ENCODE results near the gene RPL10A. TPM values are rescaled to one million over a fixed set of nuclear protein-coding genes. Genes with fewer than 3 reads are reported as not detected.

Gene RPL10A
- total RNA-seq, 1 donor from 2014 or later = 1,618 TPM

- TF ChIP-seq CTCF (conservative IDR thresholded peaks at IDR 0.05; ENCODE audit: low read depth, low read length) = no peak
- peak overlapping the region; percentile 92 for H3K4me3 ChIP-seq (ENCODE audit: low read depth, low read length)
- DNase-seq (ENCODE audit: low read depth) = no peak
These were observed 2.5 kb downstream of the RPL10A start for GRCh38 chr6:35470663-35471120.

- no peak for DNase-seq (ENCODE audit: low read depth)
- TF ChIP-seq CTCF (conservative IDR thresholded peaks at IDR 0.05; ENCODE audit: low read depth, low read length) = no peak
- H3K4me3 ChIP-seq (ENCODE audit: low read depth, low read length) = no peak overlapping the region
These were observed 3.7 kb downstream of the RPL10A start for GRCh38 chr6:35471836-35472345.

GRCh38 chr6:35473075-35473849 is 5.1 kb downstream of the RPL10A start:
- no peak overlapping the region for H3K4me3 ChIP-seq (ENCODE audit: low read depth, low read length)
- DNase-seq (ENCODE audit: low read depth) = no peak

GRCh38 chr6:35473850-35474130 is 5.6 kb downstream of the RPL10A start:
- H3K4me3 ChIP-seq (ENCODE audit: low read depth, low read length) = no peak overlapping the region
- no peak for TF ChIP-seq CTCF (conservative IDR thresholded peaks at IDR 0.05; ENCODE audit: low read depth, low read length)
- no peak for DNase-seq (ENCODE audit: low read depth)

More at GRCh38 chr6:35473075-35473849, 5.1 kb downstream of the RPL10A start:
- no peak for TF ChIP-seq CTCF (conservative IDR thresholded peaks at IDR 0.05; ENCODE audit: low read depth, low read length)

- no peak for TF ChIP-seq CTCF (conservative IDR thresholded peaks at IDR 0.05; ENCODE audit: low read depth, low read length)
- H3K4me3 ChIP-seq (ENCODE audit: low read depth, low read length) = no peak overlapping the region
- no peak for DNase-seq (ENCODE audit: low read depth)
These were observed 6.1 kb downstream of the RPL10A start for GRCh38 chr6:35474131-35474941.

GRCh38 chr6:35474942-35475570 is 6.9 kb downstream of the RPL10A start:
- no peak overlapping the region for H3K4me3 ChIP-seq (ENCODE audit: low read depth, low read length)
- TF ChIP-seq CTCF (conservative IDR thresholded peaks at IDR 0.05; ENCODE audit: low read depth, low read length) = no peak
- DNase-seq (ENCODE audit: low read depth) = no peak

Measured in epithelial cell of proximal tubule (primary cell).